Measurements from ENCODE around the gene DCAF5.
"Not testable (repeated sequence)": the region's sequence is repeated elsewhere in the genome, so short reads cannot be mapped to it uniquely, and the experiment has no call there.

DCAF5 gene, protein sequence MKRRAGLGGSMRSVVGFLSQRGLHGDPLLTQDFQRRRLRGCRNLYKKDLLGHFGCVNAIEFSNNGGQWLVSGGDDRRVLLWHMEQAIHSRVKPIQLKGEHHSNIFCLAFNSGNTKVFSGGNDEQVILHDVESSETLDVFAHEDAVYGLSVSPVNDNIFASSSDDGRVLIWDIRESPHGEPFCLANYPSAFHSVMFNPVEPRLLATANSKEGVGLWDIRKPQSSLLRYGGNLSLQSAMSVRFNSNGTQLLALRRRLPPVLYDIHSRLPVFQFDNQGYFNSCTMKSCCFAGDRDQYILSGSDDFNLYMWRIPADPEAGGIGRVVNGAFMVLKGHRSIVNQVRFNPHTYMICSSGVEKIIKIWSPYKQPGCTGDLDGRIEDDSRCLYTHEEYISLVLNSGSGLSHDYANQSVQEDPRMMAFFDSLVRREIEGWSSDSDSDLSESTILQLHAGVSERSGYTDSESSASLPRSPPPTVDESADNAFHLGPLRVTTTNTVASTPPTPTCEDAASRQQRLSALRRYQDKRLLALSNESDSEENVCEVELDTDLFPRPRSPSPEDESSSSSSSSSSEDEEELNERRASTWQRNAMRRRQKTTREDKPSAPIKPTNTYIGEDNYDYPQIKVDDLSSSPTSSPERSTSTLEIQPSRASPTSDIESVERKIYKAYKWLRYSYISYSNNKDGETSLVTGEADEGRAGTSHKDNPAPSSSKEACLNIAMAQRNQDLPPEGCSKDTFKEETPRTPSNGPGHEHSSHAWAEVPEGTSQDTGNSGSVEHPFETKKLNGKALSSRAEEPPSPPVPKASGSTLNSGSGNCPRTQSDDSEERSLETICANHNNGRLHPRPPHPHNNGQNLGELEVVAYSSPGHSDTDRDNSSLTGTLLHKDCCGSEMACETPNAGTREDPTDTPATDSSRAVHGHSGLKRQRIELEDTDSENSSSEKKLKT

DNA sequence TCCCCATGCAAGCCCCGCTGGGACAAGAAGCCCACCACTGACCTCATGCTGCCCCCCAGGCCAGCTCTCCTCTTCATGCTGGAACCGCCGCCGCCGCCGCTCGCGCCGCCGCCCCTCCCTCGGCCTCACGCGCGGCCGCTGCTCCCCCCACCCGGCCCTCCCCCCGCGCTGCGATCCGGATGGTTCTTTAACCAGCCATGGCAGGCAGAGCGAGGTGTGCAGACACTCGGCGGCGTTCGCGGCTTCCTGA is at the start of gene DCAF5:
Gene DCAF5 (minus strand): TSS at position 218 of the 250 bp plus-strand sequence. CDS start 141 bp downstream, at position 77.
- DNase-seq = no peak

DNA sequence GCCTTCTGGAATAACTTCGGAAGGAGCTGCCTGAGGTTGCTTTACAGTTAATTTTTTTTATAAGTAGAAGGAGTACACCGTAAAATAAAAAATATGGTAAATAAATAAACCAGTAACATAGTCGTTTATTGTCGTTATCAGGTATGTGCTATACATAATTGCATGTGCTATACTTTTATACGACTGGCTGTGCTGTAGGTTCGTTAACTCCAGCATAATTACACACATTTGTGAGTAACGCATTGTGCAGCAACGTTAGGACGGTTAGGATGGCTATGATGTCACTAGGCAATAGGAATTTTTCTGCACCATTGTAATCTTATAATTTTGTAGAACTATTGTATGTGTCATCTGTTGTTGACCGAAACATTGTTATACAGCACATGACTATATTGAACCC is 46.9 kb upstream of the DCAF5 start:
- no peak for DNase-seq

DNA sequence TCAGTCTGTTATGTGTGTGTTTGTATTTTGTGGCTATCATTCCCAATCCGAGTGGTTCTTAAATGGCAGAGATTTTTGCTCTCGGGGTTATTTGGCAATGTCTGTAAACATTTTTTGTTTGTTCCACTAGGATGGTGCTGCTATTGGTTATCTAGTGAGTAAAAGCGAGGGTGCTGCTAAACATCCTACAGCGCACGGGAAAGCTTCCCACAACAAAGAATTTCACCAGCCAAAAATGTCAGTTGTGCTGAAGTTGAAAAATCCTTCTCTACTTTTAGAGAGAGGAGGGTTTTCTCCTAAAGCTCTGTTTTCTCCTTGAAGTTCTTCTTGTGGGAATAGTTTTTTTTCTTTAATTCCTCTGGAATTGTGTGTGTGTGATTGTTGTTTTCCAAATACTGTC is 40.8 kb upstream of the DCAF5 start:
- DNase-seq = no peak

DNA sequence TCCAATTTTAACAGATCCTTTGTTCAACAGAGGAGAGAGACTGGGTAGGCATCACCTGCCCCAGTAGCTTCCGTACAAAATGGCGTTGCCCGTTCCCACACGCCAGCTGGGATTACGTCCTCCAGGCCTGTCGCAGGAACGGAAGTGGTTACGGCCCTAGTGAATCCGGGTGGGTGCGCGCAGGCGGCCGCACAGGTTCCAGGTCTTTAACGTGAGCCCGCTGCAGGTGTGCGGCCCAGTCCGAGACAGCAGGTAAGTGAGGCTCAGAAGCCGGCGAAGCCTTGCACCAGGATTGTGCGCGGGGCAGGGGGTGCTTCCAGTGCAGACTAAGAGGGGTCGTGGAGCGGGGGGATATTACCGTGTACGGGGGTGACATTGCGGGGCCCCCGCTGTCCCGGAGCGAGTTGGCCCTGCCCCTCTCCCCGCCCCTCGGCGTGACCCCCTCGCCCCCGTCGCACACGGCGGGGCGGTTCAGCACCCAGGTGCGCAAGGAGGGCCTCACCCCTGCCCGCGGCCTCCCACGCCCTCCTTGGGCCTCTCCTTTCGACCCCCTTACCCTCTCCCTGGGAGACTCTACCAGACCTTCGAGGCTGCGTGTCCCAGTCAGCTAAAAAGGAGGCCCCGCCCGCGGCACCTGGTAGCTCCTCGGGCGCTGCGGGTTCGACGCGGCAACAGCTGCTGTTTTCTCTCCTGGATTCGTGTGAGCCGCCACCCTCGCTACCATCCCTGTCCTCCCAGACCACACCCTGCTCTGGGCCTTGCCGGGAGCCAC is 38.6 kb upstream of the DCAF5 start, which contains the start of gene EXD2:
Gene EXD2 (plus strand): TSS at position 159 of the 772 bp plus-strand sequence. CDS start 17,973 bp downstream, outside the sequence.
- DNase-seq = peak; percentile 84

DNA sequence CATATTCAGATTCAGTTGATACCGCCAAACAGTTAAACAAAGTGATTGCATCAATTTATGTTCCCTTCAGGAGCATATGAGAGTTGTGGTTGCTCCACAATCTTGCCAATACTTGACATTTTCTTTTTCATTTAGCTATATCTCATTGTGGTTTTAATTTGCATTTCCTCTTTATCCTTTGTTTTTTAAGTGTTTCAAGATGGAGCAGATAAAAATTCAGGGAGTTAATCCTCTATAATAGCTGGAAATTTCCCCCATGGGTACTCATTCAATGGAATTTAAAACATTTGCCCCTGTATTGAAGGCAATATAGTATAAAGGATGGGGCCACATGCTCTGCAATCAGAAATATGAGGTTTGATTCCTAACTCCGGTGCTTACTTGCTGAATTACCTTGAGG is 37.3 kb upstream of the DCAF5 start:
- peak; percentile 33 for DNase-seq

DNA sequence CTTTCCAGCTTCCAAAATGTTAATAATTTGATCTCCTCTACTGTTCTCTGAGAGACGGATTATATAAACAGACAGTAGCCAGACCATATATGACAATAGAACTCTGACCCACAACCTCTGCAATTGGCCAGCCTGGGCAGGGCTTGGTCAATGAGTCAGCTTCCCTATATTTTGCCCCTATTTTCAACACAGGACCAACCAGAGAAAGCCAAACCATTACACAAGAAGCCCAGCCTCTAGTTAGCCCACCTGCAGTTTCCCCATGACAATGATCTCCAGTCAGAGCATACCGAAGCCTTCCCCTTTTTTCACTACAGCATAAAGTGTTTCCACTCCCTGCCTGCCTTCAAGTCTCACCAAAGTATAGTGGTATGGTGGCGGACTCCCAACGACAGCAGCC is 30.8 kb upstream of the DCAF5 start:
- no peak for DNase-seq

DNA sequence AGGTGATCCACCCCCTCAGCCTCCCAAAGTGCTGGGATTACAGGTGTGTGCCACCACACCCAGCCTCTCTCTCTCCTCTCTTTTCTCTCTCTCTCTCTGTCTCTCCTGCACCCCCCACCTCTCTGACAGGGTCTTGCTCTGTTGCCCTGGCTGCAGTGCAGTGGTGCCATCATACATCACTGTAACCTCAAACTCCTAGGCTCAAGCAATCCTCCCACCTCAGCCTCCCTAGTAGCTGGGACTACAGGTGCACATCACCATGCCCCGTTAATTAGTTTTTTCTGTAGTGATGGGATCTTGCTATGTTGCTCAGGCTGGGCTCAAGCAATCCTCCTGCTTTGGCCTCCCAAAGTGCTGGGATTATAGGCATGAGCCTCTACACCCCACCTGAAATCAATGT is 29.7 kb upstream of the DCAF5 start:
- not testable (repeated sequence) for DNase-seq

DNA sequence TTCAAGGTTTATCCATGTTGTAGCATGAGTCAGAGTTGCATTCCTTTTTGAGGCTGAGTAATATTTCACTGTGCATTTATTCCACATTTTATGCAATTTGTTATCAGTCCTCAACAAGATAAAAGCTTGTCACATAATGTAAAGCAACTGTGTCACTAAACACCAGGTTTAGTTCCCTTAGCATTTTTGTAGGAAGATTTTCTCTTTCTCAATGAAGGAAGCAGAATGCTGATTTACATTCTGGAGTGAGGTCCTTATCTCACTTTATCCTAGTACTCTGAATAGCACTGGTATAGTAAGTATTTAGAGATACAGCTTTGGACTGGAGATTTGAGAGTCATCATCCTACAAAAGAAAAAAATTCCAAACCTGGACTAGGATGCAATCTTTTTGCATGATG is 28.6 kb upstream of the DCAF5 start:
- DNase-seq = no peak

DNA sequence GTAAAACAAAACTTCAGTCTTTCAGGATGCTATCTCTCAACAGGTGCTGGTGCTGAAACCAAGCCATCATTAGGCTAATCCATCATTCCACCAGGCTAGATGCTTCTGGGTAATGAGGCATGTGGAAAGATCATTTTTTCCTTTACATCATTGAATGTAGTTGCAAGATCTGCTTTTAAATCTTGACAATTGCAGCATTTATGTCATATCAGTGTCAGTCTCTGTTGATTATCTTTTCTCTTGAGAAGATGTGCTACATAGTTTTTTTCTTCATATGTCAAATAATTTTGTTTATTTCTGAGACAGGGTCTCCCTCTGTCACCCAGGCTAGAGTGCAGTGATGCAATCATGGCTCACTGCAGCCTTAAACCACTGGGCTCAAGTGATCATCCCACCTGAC is 22.2 kb upstream of the DCAF5 start:
- DNase-seq = no peak

DNA sequence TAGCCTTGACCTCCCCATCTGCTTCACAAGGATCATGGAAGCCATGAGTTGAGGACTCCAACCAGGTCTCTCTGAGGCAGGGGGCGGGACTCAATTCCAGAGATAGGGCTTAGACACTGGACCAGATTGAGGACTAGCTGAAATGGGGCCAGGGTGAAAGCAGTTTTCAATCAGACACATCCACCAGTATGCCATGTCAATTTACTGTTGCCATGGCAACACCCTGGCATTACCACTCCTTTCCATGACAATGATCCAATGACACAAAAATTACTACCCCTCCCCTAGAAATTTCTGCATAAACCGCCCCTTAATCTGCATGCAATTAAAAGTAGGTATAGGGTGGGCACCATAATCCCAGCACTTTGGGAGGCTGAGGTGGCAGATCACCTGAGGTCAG is 18.6 kb upstream of the DCAF5 start:
- no peak for DNase-seq

DNA sequence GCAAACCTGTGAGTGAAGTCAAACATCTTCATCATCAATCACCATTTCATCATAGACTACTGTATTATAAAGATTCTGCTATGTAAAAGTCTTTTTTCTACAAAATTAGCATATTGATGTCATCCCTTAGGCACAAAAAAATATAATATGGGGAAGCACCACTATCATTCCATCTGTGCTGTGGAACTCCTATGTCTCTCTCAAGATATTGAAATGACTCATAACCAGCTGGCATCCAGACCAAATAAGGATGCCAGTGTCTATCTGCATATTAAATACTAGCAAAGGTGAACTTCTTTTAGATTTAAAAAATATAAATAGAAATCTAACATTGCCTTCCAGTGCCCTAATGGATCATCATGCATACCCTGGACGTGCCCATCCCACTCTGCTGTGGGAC is 17.9 kb upstream of the DCAF5 start:
- DNase-seq = peak; percentile 14

DNA sequence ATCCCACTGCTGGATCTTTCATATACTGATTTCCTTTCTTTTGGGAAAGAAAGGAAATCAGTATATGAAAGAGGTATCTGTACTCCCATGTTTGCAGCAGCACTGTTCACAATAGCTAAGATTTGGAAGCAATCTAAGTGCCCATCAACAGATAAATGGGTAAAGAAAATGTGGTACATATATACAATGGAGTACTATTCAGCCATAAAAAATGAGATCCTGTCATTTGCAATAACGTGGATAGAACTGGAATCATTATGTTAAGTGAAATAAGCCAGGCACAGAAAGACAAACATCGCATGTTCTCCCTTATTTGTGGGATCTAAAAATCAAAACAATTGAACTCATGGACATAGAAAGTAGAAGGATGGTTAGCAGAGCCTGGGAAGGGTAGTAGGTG is 12.9 kb upstream of the DCAF5 start:
- DNase-seq = not testable (repeated sequence)

DNA sequence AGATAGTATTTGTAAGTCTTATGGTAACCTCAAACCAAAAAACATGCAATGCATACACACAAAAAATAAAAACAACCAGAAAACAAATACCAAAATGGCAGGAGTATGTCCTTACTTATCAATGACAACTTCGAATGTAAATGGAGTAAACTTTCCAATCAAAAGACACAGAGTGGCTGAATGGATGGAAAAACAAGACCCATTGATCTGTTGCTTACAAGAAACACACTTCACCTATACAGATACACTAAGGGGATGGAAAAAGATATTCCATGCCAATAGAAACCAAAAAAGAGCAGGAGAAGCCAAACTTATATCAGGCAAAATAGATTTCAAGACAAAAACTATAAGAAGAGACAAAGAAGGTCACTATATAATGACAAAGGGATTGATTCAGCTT is 8.7 kb upstream of the DCAF5 start:
- DNase-seq = no peak

DNA sequence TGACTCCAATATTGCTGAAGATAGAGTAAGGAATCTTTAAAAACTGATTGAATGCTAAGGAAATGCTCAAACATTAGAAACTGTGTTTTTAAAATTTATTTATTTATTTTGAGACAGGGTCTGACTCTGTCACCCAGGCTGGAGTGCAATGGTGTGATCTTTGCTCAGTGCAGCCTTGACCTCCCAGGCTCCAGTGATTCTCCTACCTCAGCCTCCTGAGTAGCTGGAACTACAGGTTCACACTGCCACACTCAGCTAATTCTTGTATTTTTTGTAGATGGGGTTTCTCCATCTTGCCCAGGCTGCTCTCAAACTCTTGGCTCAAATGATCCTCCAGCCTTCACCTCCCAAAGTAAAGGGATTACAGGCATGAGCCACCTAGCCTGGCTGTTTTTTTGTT is 3.3 kb upstream of the DCAF5 start:
- no peak for DNase-seq

DNA sequence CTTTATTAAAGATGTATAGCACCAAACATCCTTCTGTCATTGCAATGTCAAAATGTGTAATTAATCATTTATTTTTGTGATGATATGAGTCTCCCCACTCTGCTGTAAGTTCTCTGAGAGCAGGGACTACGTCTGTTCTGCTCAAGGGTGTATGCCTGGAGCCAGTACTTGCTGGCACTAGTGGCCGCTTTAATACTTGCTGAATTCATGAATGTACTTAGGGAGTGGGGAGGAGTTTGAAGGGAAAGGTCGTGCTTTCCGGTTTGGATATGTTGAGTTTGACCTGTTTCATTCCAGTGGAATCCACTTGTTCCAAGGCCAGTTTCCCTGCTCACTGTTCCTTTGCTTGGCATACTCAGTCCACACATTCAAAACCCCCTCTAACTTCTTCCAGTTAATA is 1.9 kb upstream of the DCAF5 start:
- peak; percentile 16 for DNase-seq

DNA sequence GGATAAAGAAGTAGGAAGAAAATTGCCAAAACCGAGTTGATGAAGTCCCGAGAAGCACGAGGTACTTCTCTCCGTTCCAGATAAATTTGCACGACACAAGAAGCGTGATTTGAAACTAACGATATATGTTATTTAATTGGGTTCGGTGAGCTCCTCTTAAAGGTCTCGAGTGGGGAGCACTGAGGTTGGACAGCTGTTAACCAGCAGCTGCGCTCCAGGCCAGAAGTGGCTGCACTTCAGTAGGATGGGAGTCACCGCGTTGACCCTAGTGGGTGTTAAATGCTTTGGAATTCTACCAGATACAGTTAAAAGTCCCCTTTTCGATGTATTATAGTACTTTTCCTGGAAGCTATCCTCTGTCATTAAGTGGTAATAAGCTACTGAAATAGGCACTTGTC is 953 bp upstream of the DCAF5 start:
- peak; percentile 16 for DNase-seq

DNA sequence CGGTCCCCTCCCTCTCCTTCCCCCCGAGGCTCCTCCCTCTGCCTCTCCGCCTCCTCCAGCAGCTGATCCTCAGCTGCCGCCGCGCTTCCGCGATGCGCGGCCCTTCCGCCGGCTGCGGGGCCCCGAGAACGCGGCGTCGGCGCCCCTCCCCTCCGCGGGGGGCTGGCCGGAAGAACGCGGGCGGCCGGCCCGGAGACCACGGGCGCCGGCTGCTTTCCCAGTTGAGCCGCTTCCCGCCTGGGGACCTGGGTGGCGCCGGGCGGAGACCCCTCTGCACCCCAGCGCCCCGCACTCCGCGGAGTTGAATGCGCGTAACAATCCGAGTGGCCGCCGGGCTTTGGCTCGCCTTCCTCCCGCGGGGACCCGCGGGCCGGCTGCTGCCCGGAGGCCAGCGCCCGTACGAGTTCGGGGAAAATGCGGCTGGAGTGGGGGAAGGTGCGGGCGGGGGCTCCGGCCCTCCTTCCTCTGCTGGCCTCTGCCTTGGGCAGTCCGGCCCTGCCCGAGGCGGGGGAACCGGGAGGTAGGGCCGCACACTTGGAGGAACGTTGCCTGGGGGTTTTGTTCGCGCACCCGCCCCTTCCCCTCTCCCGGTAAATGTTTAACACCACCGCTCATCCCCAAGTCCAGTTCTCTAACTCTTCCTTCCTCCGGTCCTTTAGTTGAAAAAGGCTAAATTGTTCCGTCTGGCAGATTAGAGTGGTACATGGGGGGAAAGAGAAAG is 393 bp upstream of the DCAF5 start:
- peak; percentile 93 for DNase-seq

DNA sequence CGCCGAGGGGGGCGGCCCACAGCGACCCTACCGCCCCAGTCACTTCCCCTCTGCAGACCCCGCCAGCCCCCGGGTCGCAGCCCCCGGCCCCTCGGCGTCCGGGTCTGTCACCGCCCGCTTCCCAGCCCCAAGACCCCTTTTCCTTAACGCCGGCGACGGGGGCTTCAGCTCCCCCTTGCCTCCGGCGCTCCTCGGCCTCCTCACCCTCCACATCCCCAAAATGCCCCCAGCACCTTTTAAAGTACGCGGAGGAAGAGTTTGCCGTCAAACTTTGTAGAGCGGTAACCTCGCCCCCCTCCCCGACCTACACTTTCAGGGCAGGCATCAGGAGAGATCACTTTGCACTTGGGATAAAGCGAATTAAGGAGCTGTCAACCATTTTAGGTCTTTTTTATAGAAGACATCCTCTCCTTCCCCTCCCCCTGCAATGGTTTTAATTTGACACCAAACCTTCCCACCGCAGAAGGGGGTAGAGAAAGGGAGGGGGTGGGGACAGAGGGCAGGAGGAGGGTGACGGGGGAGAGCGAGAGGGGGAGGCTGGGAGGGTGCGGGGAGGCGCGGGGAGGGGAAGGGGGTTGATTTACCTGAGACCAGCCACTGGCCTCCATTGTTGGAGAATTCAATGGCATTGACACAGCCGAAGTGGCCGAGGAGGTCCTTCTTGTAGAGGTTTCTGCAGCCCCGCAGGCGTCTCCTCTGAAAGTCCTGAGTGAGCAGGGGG is 578 bp downstream of the DCAF5 start:
- peak; percentile 63 for DNase-seq

DNA sequence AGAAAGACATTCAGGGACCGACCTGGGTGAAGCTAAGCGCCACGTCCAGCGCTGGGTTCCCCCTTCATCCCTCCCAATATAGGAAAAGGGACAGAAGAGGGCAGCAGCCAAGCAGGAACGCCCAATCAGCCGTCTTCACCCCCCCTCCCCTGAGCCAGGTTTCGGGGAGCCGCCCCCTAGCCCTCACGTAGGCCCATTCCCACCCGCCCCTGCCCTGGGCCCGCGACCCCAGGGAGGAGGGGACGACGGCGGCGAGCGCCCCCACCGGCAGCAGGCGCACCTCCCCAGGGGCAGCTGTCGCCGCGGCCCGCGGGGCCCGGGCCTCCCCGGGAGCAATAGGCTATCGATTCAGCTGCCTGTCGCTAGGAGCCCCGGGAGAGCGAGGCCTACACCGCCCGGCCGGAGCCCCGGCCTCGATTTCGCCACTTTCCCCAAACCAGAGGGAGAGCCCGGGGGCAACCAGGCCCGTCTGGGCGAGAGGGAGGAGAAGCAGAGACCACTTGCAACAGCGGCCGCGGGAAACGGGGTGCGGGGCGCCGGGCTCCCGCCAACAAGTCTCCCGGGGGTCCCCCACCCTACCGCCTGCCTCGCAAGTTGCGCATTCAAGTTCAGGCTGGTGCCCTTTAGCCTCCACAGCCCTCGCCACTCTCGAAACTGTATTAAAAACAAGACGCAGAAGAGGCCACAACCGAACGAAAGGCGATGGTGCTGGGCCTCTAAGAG is 1.3 kb downstream of the DCAF5 start:
- DNase-seq = peak; percentile 75

DNA sequence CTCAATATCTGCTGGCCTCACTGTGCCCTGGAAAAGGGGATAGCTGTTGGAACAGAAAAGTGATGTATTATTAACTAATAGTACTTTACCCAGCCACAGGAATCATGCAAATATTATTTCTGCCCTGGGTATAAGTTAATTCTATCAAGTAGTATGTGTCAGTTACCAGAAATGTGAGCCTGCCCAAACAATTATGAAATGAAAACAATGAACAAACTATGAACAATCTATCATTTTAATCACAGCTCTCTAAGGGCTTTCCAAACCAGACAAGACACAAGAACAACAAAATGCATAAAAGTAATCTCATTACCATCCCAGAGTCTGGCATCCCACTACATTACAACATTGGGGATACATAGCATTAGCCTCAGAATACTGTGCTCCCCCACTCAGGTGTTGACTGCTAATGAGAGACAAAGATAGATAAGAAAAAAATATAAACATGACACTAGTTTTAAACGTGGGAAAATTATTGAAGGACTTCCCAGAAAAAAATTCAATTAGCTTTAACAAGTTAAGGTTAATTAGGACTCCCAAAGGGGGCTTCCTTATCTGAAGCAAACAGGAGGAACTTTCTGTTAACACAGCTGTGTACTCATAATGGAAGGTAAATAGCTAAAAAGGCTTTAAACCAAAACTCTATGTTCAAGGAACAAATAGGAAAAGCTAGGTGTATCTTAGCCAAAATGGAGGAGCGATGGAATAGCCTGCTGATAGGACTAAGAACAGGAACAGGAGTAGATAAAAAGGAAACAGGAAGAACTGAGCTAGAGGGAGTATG is 3.3 kb downstream of the DCAF5 start:
- peak; percentile 8 for DNase-seq

Data from fibroblast of skin of right biceps (primary cell).